PC-3 (cell line): ENCODE data around the gene PLXNA2. TPM values are rescaled to one million over a fixed set of nuclear protein-coding genes. Genes with fewer than 3 reads are reported as not detected.

Source experiments
- ATAC-seq: fragments of 200-7000 bp; cut with Tn5 transposase; 2 replicates; pipeline ENCODE4 v1.9.1; 2020; ENCODE audit warnings: mild to moderate bottlenecking, moderate library complexity
- BruUV-seq: library from RNA; stranded (reverse); fragments of 400-500 nt; replicated peaks from 2 replicates; lab custom pipeline; 2021; lab: Mats Ljungman, UMichigan
- CTCF ChIA-PET: fragments of 300-600 bp; sonication (Branson Sonifier 250); formaldehyde crosslinking; loops from one replicate; lab custom pipeline; 2022; ENCODE audit warnings: antibody characterized with exemption; lab: Charles Lee
- POLR2A ChIA-PET: fragments of 300-600 bp; sonication (Branson Sonifier 250); formaldehyde crosslinking; loops from one replicate; lab custom pipeline; 2022; ENCODE audit warnings: antibody characterized with exemption; ENCODE audit not compliant: unreplicated experiment; lab: Charles Lee
- DNase-seq: peaks from one replicate; pipeline ENCODE4 v3.0.0-alpha.2; 2015
- H2AFZ ChIP-seq: fragments of 300-600 bp; sonication (generic); 2 replicates; pipeline ENCODE4 v1.6.0; 2016; ENCODE audit warnings: antibody characterized with exemption, low read length
- H3F3A ChIP-seq: fragments of 300-600 bp; sonication (generic); one replicate; pipeline ENCODE4 v1.6.0; 2017; ENCODE audit warnings: antibody characterized with exemption, low read length, control low read depth, mild to moderate bottlenecking; ENCODE audit not compliant: unreplicated experiment
- H3K27ac ChIP-seq: fragments of 300-600 bp; sonication (generic); 2 replicates; pipeline ENCODE4 v1.5.1; 2016; ENCODE audit warnings: mild to moderate bottlenecking, low read length
- H3K27me3 ChIP-seq: fragments of 300-600 bp; sonication (generic); 2 replicates; pipeline ENCODE4 v1.6.1; 2016; ENCODE audit warnings: low read length, mixed read lengths
- H3K36me3 ChIP-seq: fragments of 300-600 bp; sonication (generic); 2 replicates; pipeline ENCODE4 v1.6.1; 2016; ENCODE audit warnings: low read depth, mixed run types, low read length, mixed read lengths
- H3K4me1 ChIP-seq: fragments of 300-600 bp; sonication (generic); 2 replicates; pipeline ENCODE4 v1.5.1; 2016; ENCODE audit warnings: low read length; ENCODE audit not compliant: insufficient read depth
- H3K4me2 ChIP-seq: fragments of 300-600 bp; sonication (generic); 2 replicates; pipeline ENCODE4 v1.6.0; 2016; ENCODE audit warnings: low read length
- H3K4me3 ChIP-seq: fragments of 300-600 bp; sonication (generic); 2 replicates; pipeline ENCODE4 v1.5.1; 2016; ENCODE audit warnings: mild to moderate bottlenecking, low read length, mixed read lengths
- H3K79me2 ChIP-seq: fragments of 300-600 bp; sonication (generic); 2 replicates; pipeline ENCODE4 v1.6.1; 2017; ENCODE audit warnings: low read length, mixed read lengths
- H3K9ac ChIP-seq: fragments of 300-600 bp; sonication (generic); 2 replicates; pipeline ENCODE4 v1.6.0; 2016; ENCODE audit warnings: mild to moderate bottlenecking, low read length
- H3K9me2 ChIP-seq: fragments of 300-600 bp; sonication (generic); replicated peaks from 2 replicates; pipeline ENCODE4 v1.6.1; 2016; ENCODE audit warnings: mixed run types, low read length, mixed read lengths
- H3K9me3 ChIP-seq: fragments of 300-600 bp; sonication (generic); 2 replicates; pipeline ENCODE4 v1.6.1; 2016; ENCODE audit warnings: low read length, mixed read lengths
- H4K20me1 ChIP-seq: fragments of 300-600 bp; sonication (generic); 2 replicates; pipeline ENCODE4 v1.6.1; 2016; ENCODE audit warnings: low read length, mixed read lengths
- EZH2 ChIP-seq: fragments of 300-600 bp; sonication (generic); IDR thresholded peaks from one replicate; pipeline ENCODE4 v1.6.1; 2017; ENCODE audit warnings: antibody characterized with exemption, mild to moderate bottlenecking, low read length; ENCODE audit not compliant: unreplicated experiment
- EZH2phosphoT487 ChIP-seq: fragments of 300-600 bp; sonication (generic); IDR thresholded peaks from 2 replicates; pipeline ENCODE4 v1.6.1; 2018; ENCODE audit warnings: mild to moderate bottlenecking, antibody characterized with exemption, low read length, borderline replicate concordance
- intact Hi-C: fragments of 100-400 bp; cut with micrococcal nuclease; formaldehyde crosslinking; loops from 2 replicates; pipeline ENCODE4 v1.9.0; 2023
- total RNA-seq: library from RNA; depleted of rRNA; stranded (reverse); fragments of >200 nt; gene quantifications from 2 replicates; pipeline ENCODE4 v1.2.3, GENCODE V29; 2014
- TF ChIP-seq, protein P1 (sequence below): fragments of 300-600 bp; sonication (generic); conservative IDR thresholded peaks from 2 replicates; pipeline ENCODE4 v1.5.1; 2017; ENCODE audit warnings: antibody characterized with exemption, low read depth, mild to moderate bottlenecking, low read length

The PLXNA2 gene
- total RNA-seq, 1 experiment from 2014 or later: 16.2 TPM

DNA sequence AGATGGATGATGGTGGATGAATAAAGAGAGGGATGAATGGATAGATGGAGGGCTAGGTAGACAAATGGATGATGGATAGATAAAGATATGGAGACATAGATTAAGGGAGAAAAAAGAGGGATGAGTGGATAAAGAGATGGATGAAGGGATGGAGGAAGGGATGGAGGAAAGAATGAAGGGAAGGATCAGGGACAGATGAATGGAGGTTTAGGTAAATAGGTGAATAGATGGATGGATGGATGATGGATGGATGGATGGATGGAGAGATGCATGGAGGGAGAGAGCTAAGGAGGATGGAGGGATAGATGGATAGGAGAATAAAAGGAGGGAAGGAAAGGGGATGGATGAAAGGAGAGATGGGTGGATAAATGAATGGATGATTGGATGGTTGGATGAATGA lies 28.8 kb downstream of the PLXNA2 start:
- Histone ChIP-seq H4K20me1 (no peaks in the 10 kb centered on the region), H3K27ac (no peak overlapping the region), H2AFZ (no peak overlapping the region), H3K27me3 (no peaks in the 10 kb centered on the region), H3K4me3 (no peak overlapping the region), H3K9me2 (no peaks in the 10 kb centered on the region), H3F3A (no peaks in the 10 kb centered on the region), H3K79me2 (no peaks in the 10 kb centered on the region), H3K36me3 (peaks cover 4% of the 10 kb centered on the region; the same call in 1 of the 2 replicates), H3K9me3 (no peaks in the 10 kb centered on the region), H3K4me1 (peaks cover 22% of the 10 kb centered on the region), H3K4me2 (no peak overlapping the region), H3K9ac (no peak overlapping the region)
- ATAC-seq: no peak
- ChIA-PET POLR2A (no interaction called here), CTCF (no interaction called here)
- TF ChIP-seq, protein P1, sequence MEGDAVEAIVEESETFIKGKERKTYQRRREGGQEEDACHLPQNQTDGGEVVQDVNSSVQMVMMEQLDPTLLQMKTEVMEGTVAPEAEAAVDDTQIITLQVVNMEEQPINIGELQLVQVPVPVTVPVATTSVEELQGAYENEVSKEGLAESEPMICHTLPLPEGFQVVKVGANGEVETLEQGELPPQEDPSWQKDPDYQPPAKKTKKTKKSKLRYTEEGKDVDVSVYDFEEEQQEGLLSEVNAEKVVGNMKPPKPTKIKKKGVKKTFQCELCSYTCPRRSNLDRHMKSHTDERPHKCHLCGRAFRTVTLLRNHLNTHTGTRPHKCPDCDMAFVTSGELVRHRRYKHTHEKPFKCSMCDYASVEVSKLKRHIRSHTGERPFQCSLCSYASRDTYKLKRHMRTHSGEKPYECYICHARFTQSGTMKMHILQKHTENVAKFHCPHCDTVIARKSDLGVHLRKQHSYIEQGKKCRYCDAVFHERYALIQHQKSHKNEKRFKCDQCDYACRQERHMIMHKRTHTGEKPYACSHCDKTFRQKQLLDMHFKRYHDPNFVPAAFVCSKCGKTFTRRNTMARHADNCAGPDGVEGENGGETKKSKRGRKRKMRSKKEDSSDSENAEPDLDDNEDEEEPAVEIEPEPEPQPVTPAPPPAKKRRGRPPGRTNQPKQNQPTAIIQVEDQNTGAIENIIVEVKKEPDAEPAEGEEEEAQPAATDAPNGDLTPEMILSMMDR: no peak
- no peak for TF ChIP-seq EZH2
- no peak for TF ChIP-seq EZH2phosphoT487
- no peak for DNase-seq
- intact Hi-C loops: no loop called here
- no TSS peak for BruUV-seq

DNA sequence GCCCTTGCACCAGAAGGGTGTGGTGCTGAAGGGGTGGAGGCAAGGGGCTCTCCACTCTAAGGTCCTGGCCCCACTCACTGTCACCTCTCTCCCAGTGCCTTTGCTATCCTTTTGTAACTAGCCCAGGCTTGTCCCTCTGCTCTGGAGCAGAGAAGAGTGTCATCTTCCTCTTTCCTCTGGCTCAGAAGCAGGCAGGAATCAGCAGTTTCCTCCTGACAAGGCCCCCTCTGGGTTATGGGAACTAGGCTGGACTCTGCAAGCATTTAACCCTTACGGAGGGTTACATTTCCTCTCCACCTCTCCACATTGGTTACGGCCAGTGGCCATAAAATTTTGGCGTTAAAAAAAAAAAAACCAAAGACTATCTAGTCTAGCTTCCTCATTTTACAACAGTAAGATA lies 30.4 kb downstream of the PLXNA2 start:
- DNase-seq: no peak
- TF ChIP-seq, protein P1: no peak
- no peak for TF ChIP-seq EZH2phosphoT487
- Histone ChIP-seq H3K9me3 (no peaks in the 10 kb centered on the region), H3K27me3 (no peaks in the 10 kb centered on the region), H3K4me3 (no peak overlapping the region), H3K4me1 (0 out of 2 replicates have a peak, but pooled peaks cover 7% of the 10 kb centered on the region), H3K27ac (no peak overlapping the region), H4K20me1 (no peaks in the 10 kb centered on the region), H3K79me2 (no peaks in the 10 kb centered on the region), H3K36me3 (peaks cover 4% of the 10 kb centered on the region; the same call in 1 of the 2 replicates), H3K9me2 (no peaks in the 10 kb centered on the region), H3K9ac (no peak overlapping the region), H3F3A (no peaks in the 10 kb centered on the region), H3K4me2 (no peak overlapping the region), H2AFZ (no peak overlapping the region)
- BruUV-seq: no TSS peak
- no peak for ATAC-seq
- ChIA-PET CTCF (interaction anchor here (0.6 kb wide), 1 partner anchor 192 kb away, joined by 5 read pairs; no protein-coding TSS in a partner anchor), POLR2A (interaction anchor here (0.6 kb wide), 1 partner anchor 1951 kb away, joined by 5 read pairs; no protein-coding TSS in a partner anchor)
- intact Hi-C loops: no loop called here

DNA sequence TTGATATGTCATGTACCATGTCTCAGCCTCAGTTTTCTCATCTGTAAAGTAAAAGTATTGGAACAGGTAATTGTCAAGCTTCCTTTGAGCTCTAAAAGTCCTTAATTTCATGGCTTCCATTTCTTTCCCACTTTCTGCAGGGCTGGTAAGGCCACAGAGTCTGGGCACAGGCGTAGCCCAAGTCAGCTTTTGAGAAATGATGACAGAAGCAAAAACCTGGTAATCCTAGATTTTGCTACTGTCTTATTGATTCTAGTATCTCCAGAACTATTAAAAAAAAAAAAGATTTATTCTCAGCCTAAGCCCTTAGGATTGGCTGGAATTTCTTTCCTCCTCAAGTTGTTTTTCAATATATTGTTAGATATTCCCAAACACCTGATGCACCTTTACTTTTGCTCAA lies 31.3 kb downstream of the PLXNA2 start:
- H4K20me1 ChIP-seq: no peaks in the 10 kb centered on the region
- H3K79me2 ChIP-seq: no peaks in the 10 kb centered on the region
- H3K9ac ChIP-seq: no peak overlapping the region
- ChIA-PET POLR2A (interaction anchor here (0.5 to 0.6 kb wide), 2 partner anchors 66 to 1952 kb away, joined by 3 to 5 read pairs; no protein-coding TSS in a partner anchor), CTCF (no interaction called here)
- DNase-seq: no peak
- H3K4me2 ChIP-seq: no peak overlapping the region
- no peak overlapping the region for H3K4me3 ChIP-seq
- 0 out of 2 replicates have a peak, but pooled peaks cover 7% of the 10 kb centered on the region for H3K4me1 ChIP-seq
- peaks cover 4% of the 10 kb centered on the region; the same call in 1 of the 2 replicates for H3K36me3 ChIP-seq
- no peaks in the 10 kb centered on the region for H3K9me3 ChIP-seq
- no peak for TF ChIP-seq EZH2phosphoT487
- TF ChIP-seq, protein P1: no peak
- TF ChIP-seq EZH2: no peak
- no peaks in the 10 kb centered on the region for H3F3A ChIP-seq
- intact Hi-C loops: no loop called here
- H3K9me2 ChIP-seq: no peaks in the 10 kb centered on the region
- no peak overlapping the region for H3K27ac ChIP-seq
- no peak for ATAC-seq
- H2AFZ ChIP-seq: no peak overlapping the region
- BruUV-seq: no TSS peak
- no peaks in the 10 kb centered on the region for H3K27me3 ChIP-seq
